Measurements from ENCODE around the gene POU2F1.

- no peak for TF ChIP-seq CTCF (IDR thresholded peaks at IDR 0.05)
- no peak for TF ChIP-seq EZH2 (IDR thresholded peaks at IDR 0.05; ENCODE audit: borderline replicate concordance, insufficient read depth, low read depth, low read length, poor library complexity, severe bottlenecking)
These were observed 208.9 kb downstream of the POU2F1 start for GRCh38 chr1:167429612-167430011.
